NB4 (cell line): ENCODE data around the gene KCNJ4.

Experiments
- MYC ChIP-seq: IDR thresholded peaks from 2 replicates; pipeline ENCODE4 v1.6.1; 2011; ENCODE audit warnings: low read depth, low read length
- POLR2A ChIP-seq: IDR thresholded peaks from 2 replicates; pipeline ENCODE4 v1.6.1; 2011; ENCODE audit warnings: mild to moderate bottlenecking; ENCODE audit not compliant: insufficient read length; ENCODE audit errors: extremely low read depth
- TF ChIP-seq, protein P1 (sequence below): IDR thresholded peaks from one replicate; pipeline ENCODE4 v1.5.1; 2012; ENCODE audit warnings: low read depth, low read length
- TF ChIP-seq, protein P2 (sequence below): IDR thresholded peaks from 2 replicates; pipeline ENCODE4 v1.6.1; 2011; ENCODE audit warnings: low read depth, low read length

DNA sequence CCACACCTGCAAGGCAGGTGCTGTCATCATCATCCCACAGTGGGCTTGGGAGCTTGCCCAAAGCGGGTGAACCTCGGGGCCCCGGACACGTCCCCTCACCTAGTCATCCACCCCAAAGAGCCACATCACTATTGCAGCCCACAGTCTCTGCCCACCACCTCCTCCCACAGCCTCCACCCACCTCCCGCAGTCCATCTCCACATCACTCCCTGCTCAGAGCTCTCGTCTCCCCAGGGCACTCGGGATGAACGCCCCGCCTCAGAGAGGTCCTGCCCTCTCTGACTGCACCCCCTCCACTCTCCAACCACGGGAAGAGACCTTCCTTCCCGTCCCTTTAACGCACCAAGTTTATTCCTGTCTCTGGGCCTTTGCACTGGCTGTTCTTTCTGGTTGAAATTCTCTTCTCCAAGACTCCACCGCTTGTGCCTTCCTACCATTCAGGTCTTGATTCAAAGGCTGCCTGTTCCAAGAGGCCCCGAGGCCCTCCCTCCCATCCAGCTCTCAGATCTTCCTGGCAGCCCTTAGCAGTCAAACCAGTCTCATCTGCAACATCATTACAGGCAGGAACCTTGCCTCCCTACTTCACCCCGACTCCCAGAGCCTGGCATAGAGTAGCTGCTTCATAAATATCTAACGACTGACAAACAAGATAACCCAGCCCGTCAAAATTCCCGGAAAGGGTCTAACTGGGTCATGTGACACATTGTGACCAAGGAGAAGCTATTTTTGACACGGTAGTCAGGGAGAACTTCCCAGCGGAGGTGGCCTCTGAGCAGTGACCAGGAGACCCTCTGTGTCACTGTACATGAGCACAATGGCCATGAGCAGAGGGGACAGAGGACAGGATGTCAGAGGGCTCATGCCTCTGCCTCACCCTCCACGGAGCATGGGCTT, 11.1 kb downstream of the KCNJ4 start:
- TF ChIP-seq, protein P1, sequence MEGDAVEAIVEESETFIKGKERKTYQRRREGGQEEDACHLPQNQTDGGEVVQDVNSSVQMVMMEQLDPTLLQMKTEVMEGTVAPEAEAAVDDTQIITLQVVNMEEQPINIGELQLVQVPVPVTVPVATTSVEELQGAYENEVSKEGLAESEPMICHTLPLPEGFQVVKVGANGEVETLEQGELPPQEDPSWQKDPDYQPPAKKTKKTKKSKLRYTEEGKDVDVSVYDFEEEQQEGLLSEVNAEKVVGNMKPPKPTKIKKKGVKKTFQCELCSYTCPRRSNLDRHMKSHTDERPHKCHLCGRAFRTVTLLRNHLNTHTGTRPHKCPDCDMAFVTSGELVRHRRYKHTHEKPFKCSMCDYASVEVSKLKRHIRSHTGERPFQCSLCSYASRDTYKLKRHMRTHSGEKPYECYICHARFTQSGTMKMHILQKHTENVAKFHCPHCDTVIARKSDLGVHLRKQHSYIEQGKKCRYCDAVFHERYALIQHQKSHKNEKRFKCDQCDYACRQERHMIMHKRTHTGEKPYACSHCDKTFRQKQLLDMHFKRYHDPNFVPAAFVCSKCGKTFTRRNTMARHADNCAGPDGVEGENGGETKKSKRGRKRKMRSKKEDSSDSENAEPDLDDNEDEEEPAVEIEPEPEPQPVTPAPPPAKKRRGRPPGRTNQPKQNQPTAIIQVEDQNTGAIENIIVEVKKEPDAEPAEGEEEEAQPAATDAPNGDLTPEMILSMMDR, result no peak
- no peak for TF ChIP-seq POLR2A
- TF ChIP-seq, protein P2, sequence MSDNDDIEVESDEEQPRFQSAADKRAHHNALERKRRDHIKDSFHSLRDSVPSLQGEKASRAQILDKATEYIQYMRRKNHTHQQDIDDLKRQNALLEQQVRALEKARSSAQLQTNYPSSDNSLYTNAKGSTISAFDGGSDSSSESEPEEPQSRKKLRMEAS, result no peak
- TF ChIP-seq MYC, result no peak
